T-helper 1 cell treated with Interleukin-12 subunit alpha and Interleukin-12 subunit beta and Interleukin-4 antibody, amounts not matched to agents 30 μg/mL and 1 μg/mL, for 36 hours (primary cell): Measurements from ENCODE around the gene PTPRJ.

Experiments
- H3K27ac Mint-ChIP-seq: one replicate; pipeline ENCODE4 v1.8.0; 2021; ENCODE audit warnings: mild to moderate bottlenecking, mixed read lengths
- H3K27me3 Mint-ChIP-seq: one replicate; pipeline ENCODE4 v1.8.0; 2021; ENCODE audit warnings: low read depth, mixed read lengths
- H3K36me3 Mint-ChIP-seq: one replicate; pipeline ENCODE4 v1.8.0; 2021; ENCODE audit warnings: low read depth, mixed read lengths
- H3K4me1 Mint-ChIP-seq: one replicate; pipeline ENCODE4 v1.8.0; 2021; ENCODE audit warnings: low read depth, mixed read lengths
- H3K4me3 Mint-ChIP-seq: one replicate; pipeline ENCODE4 v1.8.0; 2021; ENCODE audit warnings: mild to moderate bottlenecking, moderate library complexity, mixed read lengths
- H3K9me3 Mint-ChIP-seq: one replicate; pipeline ENCODE4 v1.8.0; 2021; ENCODE audit warnings: mixed read lengths

The PTPRJ gene

DNA sequence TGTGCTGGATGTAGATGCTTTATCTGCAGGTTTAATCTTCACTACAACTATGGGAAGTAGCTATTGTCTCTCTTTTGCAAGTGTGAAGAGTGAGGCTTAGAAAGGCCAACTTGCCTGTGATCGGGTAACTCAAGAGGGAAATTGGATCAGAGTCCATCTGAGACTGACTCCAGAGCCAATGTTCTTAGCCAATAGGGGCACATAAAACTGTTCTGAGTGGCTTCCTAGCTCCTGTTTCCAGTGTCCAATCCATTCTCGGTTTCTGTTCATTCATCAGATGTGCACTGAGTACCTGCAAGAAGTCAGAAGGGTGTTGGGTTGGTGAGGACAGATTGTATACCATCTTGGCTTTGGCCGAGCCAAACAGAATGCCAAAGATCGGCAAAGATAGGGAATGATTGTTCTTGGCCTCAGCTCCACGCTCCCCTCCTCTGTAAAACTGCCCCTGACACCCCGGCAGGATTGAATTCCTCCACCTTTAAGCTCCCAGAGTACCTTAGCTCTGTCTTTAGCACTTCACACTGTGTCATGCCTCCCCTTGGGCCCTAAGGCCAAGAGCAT lies 100.0 kb downstream of the PTPRJ start:
- Mint-ChIP-seq H3K9me3 (no peaks in the 10 kb centered on the region), H3K4me1 (peaks cover 48% of the 10 kb centered on the region), H3K27me3 (no peaks in the 10 kb centered on the region), H3K36me3 (peaks cover 29% of the 10 kb centered on the region), H3K27ac (no peak overlapping the region), H3K4me3 (no peak overlapping the region)

- no peaks in the 10 kb centered on the region for H3K9me3 Mint-ChIP-seq
- peak overlapping the region; percentile 45 for H3K4me3 Mint-ChIP-seq
- peaks cover 26% of the 10 kb centered on the region for H3K36me3 Mint-ChIP-seq
- H3K27me3 Mint-ChIP-seq = no peaks in the 10 kb centered on the region
- H3K4me1 Mint-ChIP-seq = peaks cover 44% of the 10 kb centered on the region
- peak overlapping the region; percentile 70 for H3K27ac Mint-ChIP-seq
These were observed 101.0 kb downstream of the PTPRJ start for GRCh38 chr11:48081151-48082010.

GRCh38 chr11:48082771-48083170 lies 102.4 kb downstream of the PTPRJ start:
- Mint-ChIP-seq H3K27me3 (no peaks in the 10 kb centered on the region), H3K4me3 (no peak overlapping the region), H3K9me3 (no peaks in the 10 kb centered on the region), H3K4me1 (peaks cover 47% of the 10 kb centered on the region), H3K27ac (peak overlapping the region; percentile 39), H3K36me3 (peaks cover 22% of the 10 kb centered on the region)

GRCh38 chr11:48083421-48083820 lies 103.1 kb downstream of the PTPRJ start:
- peaks cover 47% of the 10 kb centered on the region for H3K4me1 Mint-ChIP-seq
- H3K36me3 Mint-ChIP-seq = peaks cover 20% of the 10 kb centered on the region
- no peaks in the 10 kb centered on the region for H3K27me3 Mint-ChIP-seq
- no peak overlapping the region for H3K27ac Mint-ChIP-seq
- H3K4me3 Mint-ChIP-seq = no peak overlapping the region
- no peaks in the 10 kb centered on the region for H3K9me3 Mint-ChIP-seq

GRCh38 chr11:48085688-48086087 lies 105.3 kb downstream of the PTPRJ start:
- peaks cover 19% of the 10 kb centered on the region for H3K36me3 Mint-ChIP-seq
- H3K27me3 Mint-ChIP-seq = no peaks in the 10 kb centered on the region
- H3K4me1 Mint-ChIP-seq = peaks cover 55% of the 10 kb centered on the region
- no peaks in the 10 kb centered on the region for H3K9me3 Mint-ChIP-seq
- H3K27ac Mint-ChIP-seq = no peak overlapping the region
- no peak overlapping the region for H3K4me3 Mint-ChIP-seq

- Mint-ChIP-seq H3K36me3 (peaks cover 19% of the 10 kb centered on the region), H3K27me3 (no peaks in the 10 kb centered on the region), H3K4me1 (peaks cover 50% of the 10 kb centered on the region), H3K4me3 (no peak overlapping the region), H3K27ac (no peak overlapping the region), H3K9me3 (no peaks in the 10 kb centered on the region)
These were observed 107.1 kb downstream of the PTPRJ start for GRCh38 chr11:48087422-48087821.

DNA sequence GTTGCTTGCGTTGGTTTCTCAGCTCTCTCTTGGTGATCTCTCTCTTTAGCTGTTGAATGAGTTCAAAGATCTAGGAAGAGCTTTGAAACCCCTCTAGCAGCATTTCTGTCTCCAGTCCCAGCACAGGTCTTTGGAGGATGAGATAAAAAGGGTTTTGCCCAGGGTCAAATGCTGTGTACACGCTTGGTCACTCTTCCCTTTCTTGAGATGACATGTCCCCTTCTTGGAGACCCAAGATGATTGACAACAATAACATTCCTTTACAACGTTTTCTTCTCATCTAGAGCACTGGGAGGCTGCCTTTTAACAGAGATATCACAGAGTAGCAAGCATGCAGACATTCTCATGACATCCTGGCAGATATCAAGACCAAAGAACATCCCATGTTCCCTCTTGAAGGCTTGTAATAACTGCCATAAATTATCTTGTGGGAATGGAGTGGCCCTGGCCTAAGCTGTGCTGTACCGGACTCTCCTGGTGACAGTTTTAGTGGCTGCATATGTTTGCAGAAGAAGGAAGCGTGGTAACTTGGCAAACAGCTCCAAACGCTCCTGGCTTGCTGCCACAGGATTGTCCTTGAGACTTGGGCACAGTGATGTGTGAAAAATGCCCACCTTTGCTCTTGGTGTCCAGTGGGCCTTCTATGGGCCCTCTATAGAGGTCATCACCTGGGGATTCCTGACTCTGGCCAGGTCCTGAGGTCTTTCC lies 107.8 kb downstream of the PTPRJ start:
- Mint-ChIP-seq H3K9me3 (no peaks in the 10 kb centered on the region), H3K4me1 (peaks cover 51% of the 10 kb centered on the region), H3K36me3 (peaks cover 18% of the 10 kb centered on the region), H3K27ac (no peak overlapping the region), H3K4me3 (no peak overlapping the region), H3K27me3 (no peaks in the 10 kb centered on the region)

GRCh38 chr11:48088682-48089050 lies 108.3 kb downstream of the PTPRJ start:
- H3K4me3 Mint-ChIP-seq = no peak overlapping the region
- H3K36me3 Mint-ChIP-seq = peaks cover 15% of the 10 kb centered on the region
- no peak overlapping the region for H3K27ac Mint-ChIP-seq
- no peaks in the 10 kb centered on the region for H3K9me3 Mint-ChIP-seq
- H3K27me3 Mint-ChIP-seq = no peaks in the 10 kb centered on the region
- H3K4me1 Mint-ChIP-seq = peaks cover 49% of the 10 kb centered on the region

DNA sequence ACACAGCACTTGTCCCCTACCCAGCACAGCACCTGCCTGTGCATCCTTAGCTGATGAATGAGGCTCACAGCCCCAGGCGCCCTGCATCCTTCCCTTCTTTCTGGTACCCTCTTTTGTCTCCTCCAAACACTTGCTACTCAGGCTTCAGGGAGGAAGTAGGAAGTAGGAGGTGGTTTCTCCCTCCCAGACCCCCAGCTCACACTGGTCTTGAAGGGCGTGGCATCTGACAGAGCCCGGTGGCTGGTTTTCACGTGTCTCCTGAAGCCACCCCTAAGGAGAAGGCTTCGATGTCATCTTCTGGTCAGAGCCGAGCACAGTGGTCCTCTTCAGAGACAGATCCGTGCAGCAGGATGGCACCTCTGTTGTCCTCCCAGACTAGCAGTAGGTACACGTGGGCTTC lies 109.8 kb downstream of the PTPRJ start:
- Mint-ChIP-seq H3K4me1 (peaks cover 58% of the 10 kb centered on the region), H3K27ac (no peak overlapping the region), H3K9me3 (no peaks in the 10 kb centered on the region), H3K36me3 (peaks cover 21% of the 10 kb centered on the region), H3K27me3 (no peaks in the 10 kb centered on the region), H3K4me3 (no peak overlapping the region)

DNA sequence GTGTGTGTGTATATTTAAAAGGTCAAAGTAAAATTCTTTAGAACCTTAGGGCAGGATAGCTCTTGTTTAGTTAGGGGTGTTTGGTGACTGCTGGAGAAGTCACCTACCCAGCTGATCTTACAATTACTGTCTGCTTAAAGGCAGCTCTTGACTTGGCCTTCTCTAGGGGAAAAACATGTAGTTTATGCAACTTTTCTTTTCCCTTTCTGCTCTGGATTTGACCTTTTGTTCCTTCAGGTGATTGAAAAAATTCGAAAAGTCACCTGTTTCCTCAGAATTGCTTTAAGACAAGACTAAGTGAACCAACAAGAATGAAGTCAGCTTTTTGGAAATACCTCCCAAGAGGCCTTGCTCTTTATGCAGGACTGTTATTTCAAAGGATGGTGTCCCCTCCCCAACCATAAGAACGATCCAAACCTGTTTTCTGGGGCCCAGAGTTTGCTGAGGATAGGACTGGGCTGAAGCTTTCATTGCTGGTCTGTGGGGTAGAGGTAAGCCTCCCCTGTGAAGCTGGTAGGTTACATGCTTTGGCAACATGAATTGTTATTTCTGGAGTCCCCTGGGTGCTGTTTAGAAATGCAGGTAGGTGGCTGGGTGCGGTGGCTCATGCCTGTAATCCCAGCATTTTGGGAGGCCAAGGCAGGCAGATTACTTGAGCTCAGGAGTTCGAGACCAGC lies 111.2 kb downstream of the PTPRJ start:
- Mint-ChIP-seq H3K4me3 (no peak overlapping the region), H3K9me3 (no peaks in the 10 kb centered on the region), H3K36me3 (peaks cover 18% of the 10 kb centered on the region), H3K27me3 (no peaks in the 10 kb centered on the region), H3K4me1 (peaks cover 57% of the 10 kb centered on the region), H3K27ac (no peak overlapping the region)

DNA sequence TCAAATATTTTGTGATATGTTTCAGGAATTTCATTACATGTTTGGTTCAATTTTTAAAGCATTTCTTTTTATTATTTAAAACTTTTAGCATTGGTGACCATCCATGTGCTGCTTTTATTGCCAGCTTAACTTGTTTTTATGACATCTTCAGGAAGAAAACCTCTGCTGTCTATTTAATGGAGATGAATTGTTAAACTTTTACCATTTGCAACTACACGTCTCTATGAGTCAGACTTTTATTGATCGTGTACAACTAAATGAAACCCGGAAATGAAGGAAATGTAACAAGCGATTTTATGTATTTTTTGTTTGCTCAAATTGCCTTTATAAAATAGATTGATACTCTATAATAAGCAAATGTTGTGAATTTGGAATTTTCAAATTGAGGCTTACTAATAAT lies 113.0 kb downstream of the PTPRJ start:
- peaks cover 21% of the 10 kb centered on the region for H3K36me3 Mint-ChIP-seq
- no peaks in the 10 kb centered on the region for H3K27me3 Mint-ChIP-seq
- peaks cover 57% of the 10 kb centered on the region for H3K4me1 Mint-ChIP-seq
- H3K27ac Mint-ChIP-seq = no peak overlapping the region
- no peak overlapping the region for H3K4me3 Mint-ChIP-seq
- H3K9me3 Mint-ChIP-seq = no peaks in the 10 kb centered on the region

- Mint-ChIP-seq H3K27me3 (no peaks in the 10 kb centered on the region), H3K27ac (no peak overlapping the region), H3K4me1 (peaks cover 57% of the 10 kb centered on the region), H3K9me3 (no peaks in the 10 kb centered on the region), H3K36me3 (peaks cover 21% of the 10 kb centered on the region), H3K4me3 (no peak overlapping the region)
These were observed 113.7 kb downstream of the PTPRJ start for GRCh38 chr11:48093795-48094642.

DNA sequence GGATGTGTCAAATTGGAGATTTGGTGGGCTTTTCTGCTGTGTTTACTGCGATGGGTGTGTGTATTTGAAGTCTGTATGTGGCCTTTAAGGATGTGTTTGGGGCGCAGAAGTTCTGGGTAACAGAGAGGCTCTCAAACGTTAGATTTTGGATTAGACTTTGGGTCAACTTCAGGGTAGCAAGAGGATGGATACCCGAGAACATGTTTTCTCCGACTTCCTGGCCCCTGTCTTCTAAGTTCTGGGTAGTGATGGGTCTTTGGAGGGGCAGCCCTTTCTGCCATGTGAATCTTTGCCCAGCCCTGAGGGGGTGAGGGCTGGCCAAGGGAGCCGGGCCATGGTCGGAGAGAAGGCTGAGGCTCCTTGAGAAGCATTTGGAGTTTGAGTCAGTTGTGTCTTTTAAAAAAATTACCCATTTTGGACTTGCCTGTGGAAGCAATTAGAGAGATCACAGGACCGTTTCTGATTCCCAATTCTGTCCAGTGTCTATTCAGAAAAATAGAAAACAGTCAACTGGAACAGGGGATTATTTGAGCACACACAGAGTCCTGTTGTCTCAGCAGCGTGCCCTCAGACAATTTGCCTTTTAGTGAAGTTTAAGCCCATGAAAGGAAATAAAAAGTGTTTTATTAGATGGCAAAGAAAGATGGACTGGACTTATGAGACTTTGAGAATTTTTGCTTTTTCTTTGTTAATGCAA lies 114.4 kb downstream of the PTPRJ start:
- no peaks in the 10 kb centered on the region for H3K9me3 Mint-ChIP-seq
- no peak overlapping the region for H3K4me3 Mint-ChIP-seq
- peak overlapping the region; percentile 74 for H3K27ac Mint-ChIP-seq
- H3K36me3 Mint-ChIP-seq = peaks cover 25% of the 10 kb centered on the region
- no peaks in the 10 kb centered on the region for H3K27me3 Mint-ChIP-seq
- peaks cover 57% of the 10 kb centered on the region for H3K4me1 Mint-ChIP-seq
